GM19452 (cell line): ENCODE measurements around the gene LRP3.
"Not testable (repeated sequence)": the region's sequence is repeated elsewhere in the genome, so short reads cannot be mapped to it uniquely, and the experiment has no call there.

Experiments
- ATAC-seq: cut with Tn5 transposase; IDR thresholded peaks from one replicate; pipeline ENCODE4 v1.9.1; 2021; ENCODE audit not compliant: unreplicated experiment

The LRP3 gene

DNA sequence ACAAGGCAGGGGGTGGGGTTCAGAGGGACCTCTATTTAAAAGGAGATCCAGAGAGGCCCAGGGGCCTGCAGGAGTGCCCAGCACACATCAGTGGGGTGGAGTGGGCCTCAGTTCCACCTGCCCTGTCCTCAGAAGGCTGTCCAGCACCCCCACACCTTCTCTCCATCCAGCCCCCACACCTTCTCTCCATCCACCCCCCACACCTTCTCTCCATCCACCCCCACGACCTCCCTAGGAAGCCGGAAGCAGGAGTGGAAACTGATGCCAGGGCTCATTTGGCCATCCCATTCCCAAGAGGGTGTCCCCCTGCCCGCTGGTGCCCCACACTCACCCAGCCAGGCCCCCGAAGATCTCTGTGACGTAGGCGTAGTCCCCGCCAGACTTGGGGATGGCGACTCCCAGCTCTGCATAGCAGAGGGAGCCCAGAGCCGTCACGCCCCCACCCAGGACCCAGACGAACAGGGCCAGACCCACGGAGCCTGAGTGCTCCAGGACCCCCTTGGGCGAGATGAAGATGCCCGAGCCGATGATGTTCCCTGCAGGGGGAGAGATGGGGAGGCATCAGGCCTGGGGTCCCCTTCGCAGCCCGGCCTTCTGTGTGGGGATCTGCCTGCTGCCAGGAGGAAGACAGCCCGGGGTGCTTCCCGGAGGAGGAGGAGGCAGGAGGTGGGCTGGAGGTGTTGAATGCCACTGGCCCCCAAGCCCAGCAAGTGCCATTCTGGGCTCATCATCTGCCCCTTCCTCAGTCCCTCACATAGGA is 21.5 kb downstream of the LRP3 start:
- no peak for ATAC-seq

DNA sequence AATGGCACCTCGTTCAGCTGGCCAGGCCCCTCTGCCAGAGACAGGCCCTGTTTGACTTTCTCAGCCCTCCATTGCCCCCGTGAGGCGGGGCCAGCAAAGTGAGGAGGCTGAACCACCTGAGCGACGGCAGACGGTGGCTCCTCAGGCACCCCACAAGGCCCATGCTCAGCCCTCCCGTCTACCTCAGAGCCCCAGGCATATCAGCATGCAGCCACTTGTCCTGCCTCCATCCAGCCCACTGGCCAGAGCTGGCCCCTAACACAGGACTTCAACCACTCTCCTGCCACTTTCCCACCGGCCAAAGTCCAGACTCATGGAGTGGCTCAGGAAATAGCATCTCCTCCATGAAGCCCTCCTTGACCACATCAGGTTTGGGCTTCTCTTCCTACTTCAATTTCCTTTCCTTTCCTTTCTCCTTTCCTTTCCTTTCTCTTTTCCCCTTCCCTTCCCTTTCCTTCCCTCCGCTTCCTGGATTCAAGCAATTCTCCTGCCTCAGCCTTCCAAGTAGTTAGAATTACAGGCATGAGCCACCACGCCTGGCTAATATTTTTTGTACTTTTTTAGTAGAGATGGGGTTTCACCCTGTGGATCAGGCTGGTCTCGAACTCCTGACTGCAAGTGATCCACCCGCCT is 22.2 kb downstream of the LRP3 start:
- no peak for ATAC-seq

DNA sequence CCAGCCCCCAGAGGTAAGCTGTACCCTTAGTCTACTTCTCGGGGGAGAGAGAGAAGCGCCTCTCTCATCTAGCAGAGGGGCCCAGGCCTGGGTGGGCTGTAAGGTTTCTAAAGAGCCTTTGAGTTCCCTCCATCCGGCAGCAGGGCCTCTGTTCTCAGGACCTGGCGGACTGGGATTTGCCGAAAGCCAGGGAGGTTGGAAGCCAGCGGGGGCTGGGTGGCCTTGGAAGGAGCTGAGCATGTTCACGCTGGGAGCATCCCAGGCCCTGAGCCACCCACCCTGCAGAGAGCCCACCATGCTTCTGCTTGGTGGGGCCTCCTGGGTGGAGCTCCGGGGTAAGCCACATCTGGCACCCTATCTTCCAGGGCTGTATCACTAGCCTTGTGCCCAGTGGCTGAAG is 23.8 kb downstream of the LRP3 start:
- ATAC-seq: no peak

DNA sequence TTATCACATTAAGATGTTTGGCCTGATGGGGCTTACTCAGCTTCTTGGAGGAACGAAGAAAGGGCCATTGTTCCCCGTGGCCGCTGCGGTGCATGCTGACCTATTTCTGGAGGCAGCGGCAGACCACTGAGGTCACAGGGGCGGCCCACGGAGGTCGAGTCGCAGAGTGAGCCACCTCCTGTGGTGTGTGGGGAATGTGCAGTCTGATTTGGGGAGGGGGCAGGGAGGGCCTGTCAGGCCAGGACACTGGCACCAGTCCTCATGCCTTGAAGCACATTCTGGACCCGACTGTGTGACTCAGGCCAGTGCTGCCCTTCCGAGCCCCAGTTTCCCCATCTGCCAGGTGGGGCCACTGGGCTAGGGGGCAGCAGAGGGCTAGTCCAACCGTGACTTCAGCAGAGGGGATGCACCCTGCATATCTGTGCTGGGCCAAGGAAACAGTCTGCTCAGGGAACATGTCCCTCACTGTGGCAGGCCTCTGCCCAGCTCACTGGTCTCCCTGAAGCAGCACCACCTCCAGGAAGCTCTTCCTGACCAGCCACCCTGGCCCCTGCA is 25.2 kb downstream of the LRP3 start:
- no peak for ATAC-seq

DNA sequence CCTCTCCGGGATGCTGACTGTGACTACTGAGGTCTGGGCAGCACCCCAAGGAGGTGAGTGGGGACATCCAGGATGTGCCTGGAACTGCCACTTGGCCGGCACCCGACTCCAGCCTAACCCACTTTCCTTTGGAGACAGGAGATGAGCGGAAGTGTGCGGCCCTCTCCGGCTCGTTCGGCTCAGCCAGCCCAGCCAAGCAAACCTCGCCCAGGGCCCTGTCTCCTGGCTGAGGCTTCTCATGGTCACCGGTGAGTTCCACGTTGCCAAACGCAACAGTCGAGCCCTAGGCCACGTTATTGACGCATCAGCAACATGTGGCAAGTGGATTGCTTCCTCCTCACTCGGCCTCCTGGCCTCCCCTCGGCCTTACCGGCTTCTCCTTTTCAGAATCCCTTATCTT is 26.0 kb downstream of the LRP3 start:
- ATAC-seq: no peak

DNA sequence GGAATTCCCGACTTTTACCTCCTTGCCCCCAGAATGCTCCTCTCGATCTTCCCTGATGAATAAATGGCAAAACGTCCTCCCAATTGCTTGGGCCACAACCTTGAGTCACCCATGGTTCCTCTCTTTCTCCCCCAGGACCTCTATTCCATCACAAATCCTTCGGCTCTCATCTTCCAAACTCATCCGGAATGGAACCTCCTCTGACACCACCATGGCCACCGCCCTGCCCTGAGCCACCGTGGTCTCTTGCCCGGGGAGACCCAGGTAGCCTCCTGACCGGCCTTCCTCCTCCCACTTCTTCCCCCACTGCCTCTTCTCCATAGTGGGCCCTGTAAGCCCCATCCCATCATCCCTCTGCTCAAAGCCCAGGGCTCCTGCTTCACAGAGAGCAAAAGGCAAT is 26.6 kb downstream of the LRP3 start:
- ATAC-seq: no peak

DNA sequence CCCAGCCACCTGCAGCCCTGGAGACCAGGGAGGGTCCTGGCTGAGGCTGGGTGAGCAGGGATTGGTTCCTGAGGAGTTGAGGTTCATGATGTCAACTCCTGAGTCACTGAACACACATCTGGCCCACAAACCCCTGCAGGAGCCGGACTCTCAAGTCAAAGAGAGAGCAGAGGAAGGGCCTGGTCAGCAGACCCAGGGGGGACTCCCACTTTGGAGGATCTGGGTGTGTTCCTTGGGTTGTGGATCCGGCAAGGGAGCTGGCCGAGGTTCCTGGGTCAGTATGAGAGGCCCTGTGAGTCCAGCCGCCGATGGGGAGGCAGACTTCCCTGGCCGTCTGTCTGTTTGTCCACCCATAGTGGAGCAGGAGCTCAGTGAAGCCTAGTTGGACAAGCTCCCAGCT is 27.5 kb downstream of the LRP3 start:
- ATAC-seq: no peak

DNA sequence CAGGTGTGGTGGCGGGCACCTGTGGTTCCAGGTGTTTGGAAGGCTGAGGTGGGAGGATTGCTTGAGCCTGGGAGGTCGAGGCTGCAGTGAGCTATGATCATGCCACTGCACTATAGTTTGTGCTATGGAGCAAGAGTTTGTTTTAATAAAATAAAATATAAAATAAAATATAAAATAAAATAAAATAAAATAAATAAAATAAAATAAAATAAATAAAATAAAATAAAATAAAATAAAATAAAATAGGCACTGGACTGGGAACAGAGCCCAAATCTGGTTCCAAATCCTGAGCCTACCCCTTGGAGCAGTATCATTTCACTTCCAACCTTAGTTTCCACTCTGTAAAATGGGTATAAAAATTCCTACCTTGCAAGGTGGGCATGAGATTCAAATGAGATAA is 28.1 kb downstream of the LRP3 start:
- ATAC-seq: not testable (repeated sequence)

DNA sequence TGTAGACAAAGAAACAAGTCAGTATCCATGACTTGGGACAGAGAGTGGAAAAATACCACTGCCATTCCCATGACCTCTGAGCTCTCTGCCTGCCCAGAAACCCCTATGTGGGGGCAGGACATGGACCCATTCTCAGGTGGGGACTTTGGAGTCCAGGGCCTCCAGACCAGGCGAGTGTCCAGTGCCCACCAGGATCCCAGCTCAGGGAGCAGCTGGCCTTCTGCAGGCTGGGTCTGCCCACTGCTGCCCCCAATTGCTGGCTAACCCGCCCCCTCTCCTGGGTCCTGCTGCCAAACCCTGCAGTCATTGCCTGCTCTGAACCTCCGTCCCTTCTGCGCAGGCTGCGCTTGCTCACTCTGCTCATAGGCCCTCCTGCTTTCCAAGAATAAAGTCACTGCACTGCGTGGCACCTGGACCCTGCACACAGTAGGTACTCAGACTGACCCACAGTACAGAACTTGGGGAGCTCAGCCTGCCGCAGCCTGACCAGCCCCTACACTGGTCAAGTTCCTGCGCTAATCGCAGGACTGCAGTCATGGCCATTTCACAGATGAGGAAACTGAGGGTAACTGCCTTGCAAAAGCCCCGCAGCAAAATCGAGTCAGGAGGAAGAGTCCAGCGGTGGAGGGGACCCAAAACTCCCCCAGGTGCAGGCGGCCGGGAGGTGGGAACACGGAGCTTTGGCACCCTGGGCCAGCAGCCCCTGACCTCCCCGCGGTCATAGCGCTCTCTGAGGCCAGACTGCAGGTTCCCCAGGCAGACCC is 30.7 kb downstream of the LRP3 start:
- no peak for ATAC-seq

DNA sequence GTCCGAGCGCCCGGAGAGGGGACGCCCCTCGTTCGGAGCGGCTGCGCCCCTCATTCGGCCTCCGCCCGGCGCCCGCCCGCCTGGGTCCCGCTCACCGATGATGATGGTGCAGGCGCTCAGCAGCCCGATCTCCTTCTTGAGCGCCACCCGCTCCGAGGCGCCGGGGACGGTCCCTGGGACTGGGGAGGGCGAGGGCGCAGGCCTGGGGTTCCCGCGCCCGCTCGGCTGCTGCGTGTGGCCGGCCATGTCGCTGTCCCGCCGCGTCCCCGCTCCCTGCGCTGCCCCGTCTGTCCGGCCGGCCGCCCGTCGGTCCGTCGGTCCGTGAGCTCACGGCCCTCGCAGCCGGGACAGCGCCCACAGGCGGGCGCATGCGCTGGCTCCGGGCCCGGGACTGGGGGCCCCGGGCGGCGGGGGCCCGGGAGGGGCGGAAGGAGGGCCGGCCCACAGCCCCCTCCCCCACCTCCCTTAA is 31.4 kb downstream of the LRP3 start, which contains the start of gene SLC7A10:
TSS of gene SLC7A10 (minus strand) at position 393 of the 469 bp plus-strand sequence. CDS start at position 246, 147 bp downstream.
- no peak for ATAC-seq

DNA sequence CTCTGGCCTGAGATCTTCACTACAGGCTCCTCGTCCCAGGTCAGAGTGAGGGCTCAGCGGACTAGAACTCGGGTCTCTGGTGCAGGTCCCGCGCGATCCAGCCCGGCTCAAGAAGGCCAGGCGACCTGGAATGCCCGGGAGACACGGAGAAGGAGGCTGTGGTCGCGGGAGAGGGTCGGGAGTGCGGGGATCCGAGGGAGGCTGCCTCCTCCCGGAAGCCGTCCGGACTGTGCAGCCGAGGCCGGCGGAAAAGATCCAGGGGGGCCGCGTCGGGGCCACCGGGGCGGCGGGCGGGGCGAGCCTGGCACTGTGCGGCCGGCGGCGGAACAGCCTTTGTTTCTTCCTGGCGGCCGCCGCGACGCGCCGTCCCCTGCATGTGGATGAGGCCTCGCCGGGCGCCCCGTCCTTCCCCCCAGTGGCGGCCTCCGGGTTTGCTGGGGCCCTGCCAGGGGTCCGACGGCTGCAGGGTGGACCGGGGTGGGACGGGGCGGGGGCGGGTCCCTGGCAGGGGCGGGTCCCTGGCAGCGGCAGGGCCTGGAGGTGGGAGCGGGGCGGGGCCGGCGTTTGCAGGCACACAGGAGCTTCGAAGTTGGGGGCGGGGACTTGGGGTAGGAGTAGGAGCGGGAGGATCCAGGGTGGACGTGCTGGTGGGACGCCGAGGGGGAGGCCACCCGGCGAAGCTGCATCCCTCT is 32.6 kb downstream of the LRP3 start:
- ATAC-seq: no peak

DNA sequence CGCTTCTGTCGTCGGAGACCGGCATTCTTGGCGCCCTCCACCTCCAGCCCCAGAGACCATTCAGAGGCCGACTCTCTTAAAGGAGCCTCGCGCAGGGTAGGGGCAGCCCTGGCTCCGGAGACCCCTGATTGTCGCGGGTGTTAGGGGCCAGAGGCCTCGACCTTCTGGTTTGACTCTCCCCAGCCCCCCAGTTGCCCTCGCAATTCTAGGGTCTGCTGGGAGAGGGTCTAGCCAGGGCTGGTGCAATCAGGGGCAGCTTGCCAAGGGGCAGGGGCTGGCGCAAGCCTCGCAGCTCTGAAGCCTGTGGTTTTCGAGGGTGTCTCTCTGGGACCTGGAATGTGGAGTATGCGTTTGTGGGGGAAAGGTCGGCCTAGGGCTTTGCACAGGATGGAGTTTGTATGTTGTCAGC is 33.1 kb downstream of the LRP3 start:
- ATAC-seq: no peak

DNA sequence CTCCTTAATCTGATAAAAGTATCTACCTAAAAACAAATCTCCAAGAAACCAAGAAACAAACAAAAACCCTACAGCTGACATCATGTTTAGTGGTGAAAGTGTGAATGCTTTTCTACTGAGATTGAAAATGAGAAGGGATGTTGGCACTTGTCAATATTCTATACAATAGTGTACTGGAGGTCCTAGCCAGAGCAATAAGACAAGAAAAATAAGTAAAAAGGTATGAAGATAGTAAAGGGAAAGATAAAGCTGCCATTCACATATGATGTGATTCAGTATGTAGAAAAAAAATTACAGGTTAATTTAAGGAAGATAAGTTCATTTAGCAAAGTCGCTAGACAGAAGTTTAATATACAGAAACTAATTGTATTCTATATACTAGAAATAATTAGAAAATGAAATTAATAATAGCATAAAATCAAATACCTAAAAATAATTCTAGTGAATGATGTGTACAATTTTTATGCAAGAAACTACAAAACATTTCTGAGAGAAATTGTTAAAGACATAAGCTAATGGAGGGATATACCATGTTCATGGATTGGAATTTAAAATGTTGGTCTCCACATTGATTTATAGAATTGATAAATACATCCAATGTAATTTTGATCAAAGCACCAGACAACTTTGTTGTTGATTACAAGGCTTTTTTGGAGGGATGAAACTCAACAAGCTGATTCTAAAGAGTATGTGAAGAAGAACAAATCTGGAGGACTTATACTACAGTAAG is 33.9 kb downstream of the LRP3 start:
- no peak for ATAC-seq

DNA sequence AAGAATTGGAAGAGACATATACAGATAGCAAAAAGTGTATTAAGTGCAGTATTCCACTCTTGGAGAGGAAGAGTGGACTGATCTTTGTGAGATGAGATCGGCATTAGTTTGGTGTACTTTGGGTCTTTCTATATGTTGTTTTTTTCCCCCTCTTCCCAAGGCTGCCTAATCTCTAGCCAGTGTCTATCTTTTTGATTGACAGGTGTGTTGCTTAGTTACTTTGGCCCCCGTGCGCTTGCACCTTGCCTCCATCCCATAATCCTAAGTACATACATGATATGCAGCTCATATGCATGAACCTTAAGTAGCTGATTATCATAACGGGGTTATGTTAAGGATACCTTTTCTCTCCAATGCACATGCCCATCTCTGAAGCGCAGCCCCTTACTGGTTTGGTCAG is 35.8 kb downstream of the LRP3 start:
- ATAC-seq: no peak

DNA sequence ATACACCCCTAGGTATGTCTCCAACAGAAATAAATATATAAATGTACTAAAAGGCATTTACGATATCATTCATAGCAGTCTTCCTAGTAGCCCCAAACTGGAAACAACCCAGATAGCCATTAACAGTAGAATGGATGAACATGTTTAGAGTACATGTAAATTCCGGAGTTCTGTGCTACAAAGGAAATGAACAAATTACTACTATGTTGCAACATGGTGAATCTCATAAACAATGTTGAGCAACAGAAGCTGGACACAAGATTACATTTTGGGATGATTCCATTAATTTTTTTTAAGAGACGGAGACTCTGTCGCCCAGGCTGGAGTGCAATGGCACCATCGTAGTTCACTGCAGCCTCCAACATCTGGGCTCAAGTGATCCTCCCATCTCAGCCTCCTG is 37.4 kb downstream of the LRP3 start:
- ATAC-seq: no peak

DNA sequence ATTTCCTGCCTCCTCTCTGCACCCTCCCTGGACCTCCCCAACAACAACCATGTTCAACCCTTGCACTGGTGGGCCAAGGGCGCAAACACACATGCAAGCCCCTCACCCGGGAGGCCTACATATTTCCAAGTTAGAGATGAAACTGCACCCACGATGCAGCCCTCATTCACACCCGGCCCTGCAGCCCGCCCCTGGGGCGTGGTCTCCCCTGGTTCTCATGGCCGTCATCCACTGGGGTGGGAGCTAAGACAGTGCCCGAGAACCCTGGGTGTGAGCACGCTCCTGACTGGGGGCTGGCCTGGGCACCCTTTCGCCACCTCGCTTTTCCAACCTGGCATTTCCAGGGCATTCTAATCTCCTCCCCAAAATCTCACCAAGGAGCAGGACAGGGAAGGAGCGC is 38.5 kb downstream of the LRP3 start:
- no peak for ATAC-seq

DNA sequence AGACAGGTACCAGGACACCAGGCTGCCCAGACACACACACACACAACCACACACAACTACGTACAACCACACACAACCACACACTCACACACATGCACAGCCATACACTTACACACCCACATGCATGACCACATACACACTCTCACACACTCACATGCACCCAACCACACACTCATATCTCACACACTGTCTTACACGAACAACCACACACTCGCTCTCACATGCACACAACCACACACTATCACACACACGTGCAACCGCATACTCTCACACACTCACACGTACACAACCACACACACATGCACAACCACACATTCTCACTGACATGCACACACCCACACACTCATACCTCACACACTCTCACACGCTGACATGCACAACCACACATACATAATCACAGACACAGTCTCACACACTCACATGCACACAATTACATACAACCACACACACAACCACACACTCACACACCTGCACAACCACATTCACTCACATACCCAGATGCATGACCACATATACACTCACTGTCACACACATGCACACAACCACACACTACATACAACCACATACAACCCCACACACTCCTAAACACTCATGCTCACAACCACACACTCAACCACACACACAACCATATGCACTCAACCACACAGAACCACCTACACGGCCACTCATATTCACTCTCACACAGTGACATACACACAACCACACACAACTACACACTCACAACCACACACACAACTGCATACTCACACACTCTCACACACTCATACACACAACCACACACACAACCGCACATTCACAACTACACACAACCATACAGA is 39.1 kb downstream of the LRP3 start:
- ATAC-seq: no peak

DNA sequence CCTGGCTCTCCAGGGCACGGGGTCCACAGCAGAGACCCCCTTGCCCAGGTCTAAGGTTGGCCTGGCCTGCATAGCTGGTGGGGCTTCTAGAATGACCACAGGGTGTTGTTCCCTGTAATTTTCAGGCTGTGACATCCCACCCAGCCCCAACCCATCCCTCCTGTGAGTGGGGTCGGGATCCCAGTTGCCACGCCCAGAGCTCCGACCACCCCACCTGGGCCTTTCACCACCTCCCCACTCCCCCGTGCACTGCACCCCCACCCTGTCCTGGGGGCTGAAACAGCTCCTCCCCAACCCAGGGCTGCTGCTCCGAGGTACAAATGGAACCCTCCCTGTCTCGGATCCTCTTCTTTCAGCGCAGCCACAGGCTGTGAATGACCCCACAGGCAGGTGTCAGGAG is 40.0 kb downstream of the LRP3 start:
- no peak for ATAC-seq

DNA sequence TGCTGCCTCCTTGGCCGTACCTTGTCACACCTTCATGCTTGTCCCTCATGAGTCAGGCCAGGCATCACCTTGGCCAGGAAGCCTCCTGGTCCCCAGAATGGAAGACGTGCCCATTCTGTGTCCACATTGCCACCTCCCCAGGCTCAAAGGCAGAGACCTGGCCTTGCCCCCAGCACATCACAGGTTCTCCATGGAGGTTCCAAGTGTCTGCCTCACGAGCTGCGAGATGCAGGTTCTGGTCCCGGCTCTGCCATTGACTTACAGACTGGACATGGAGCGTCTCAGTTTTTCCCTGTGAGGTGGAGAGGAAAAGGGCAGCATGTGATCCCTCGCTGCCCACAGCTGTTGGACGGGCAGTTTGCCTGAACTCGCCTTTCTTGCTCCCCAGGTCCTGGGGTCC is 40.6 kb downstream of the LRP3 start:
- no peak for ATAC-seq
